Neural cell (in vitro differentiated cells): ENCODE results near the gene PKP2. TPM values are rescaled to one million over a fixed set of nuclear protein-coding genes. Genes with fewer than 3 reads are reported as not detected.

Experiments used
- H2AFZ ChIP-seq: fragments of 200-600, 300-800 bp; sonication (generic), shearing (Covaris generic); 2 replicates; pipeline ENCODE4 v1.6.0; 2014; ENCODE audit warnings: low read depth, mild to moderate bottlenecking, antibody characterized with exemption, low read length, moderate library complexity
- H3F3A ChIP-seq: fragments of 200-600 bp; shearing (Covaris generic); 2 replicates; pipeline ENCODE4 v1.6.1; 2016; ENCODE audit warnings: mild to moderate bottlenecking, moderate library complexity, mixed read lengths, antibody characterized with exemption, low read length; ENCODE audit not compliant: insufficient read depth, poor library complexity, severe bottlenecking
- H3K27ac ChIP-seq: fragments of 200-600, 300-800 bp; sonication (generic), shearing (Covaris generic); 2 replicates; pipeline ENCODE4 v1.5.1; 2014; ENCODE audit warnings: mild to moderate bottlenecking, low read length, moderate library complexity
- H3K27me3 ChIP-seq: fragments of 300-800, 200-600 bp; sonication (generic), shearing (Covaris generic); 2 replicates; pipeline ENCODE4 v1.6.0; 2014; ENCODE audit warnings: mild to moderate bottlenecking, low read depth, low read length, moderate library complexity; ENCODE audit not compliant: insufficient read depth
- H3K36me3 ChIP-seq: fragments of 300-800, 200-600 bp; sonication (generic), shearing (Covaris generic); 2 replicates; pipeline ENCODE4 v1.5.1; 2014; ENCODE audit warnings: mild to moderate bottlenecking, antibody characterized with exemption, low read length, moderate library complexity; ENCODE audit not compliant: insufficient read depth
- H3K4me2 ChIP-seq: fragments of 300-800, 200-600 bp; sonication (generic), shearing (Covaris generic); 2 replicates; pipeline ENCODE4 v1.6.0; 2014; ENCODE audit warnings: mild to moderate bottlenecking, low read length
- H3K4me3 ChIP-seq: fragments of 300-800, 200-600 bp; sonication (generic), shearing (Covaris generic); 2 replicates; pipeline ENCODE4 v1.5.1; 2014; ENCODE audit warnings: mild to moderate bottlenecking, low read length, moderate library complexity
- H3K79me2 ChIP-seq: fragments of 200-600 bp; shearing (Covaris generic); replicated peaks from 2 replicates; pipeline ENCODE4 v1.6.0; 2014; ENCODE audit warnings: mild to moderate bottlenecking, low read length, moderate library complexity; ENCODE audit not compliant: insufficient read depth
- H3K9ac ChIP-seq: fragments of 300-800, 200-600 bp; sonication (generic), shearing (Covaris generic); 2 replicates; pipeline ENCODE4 v1.6.1; 2016; ENCODE audit warnings: mild to moderate bottlenecking, low read length, mixed read lengths
- H3K9me2 ChIP-seq: fragments of 200-600 bp; shearing (Covaris generic); 2 replicates; pipeline ENCODE4 v1.6.1; 2016; ENCODE audit warnings: mild to moderate bottlenecking, low read length, mixed read lengths; ENCODE audit not compliant: insufficient read depth
- H3K9me3 ChIP-seq: fragments of 200-600, 300-800 bp; sonication (generic), shearing (Covaris generic); 2 replicates; pipeline ENCODE4 v1.6.1; 2016; ENCODE audit warnings: mild to moderate bottlenecking, mixed run types, low read length, moderate library complexity, mixed read lengths
- H4K20me1 ChIP-seq: fragments of 200-600 bp; shearing (Covaris generic); 2 replicates; pipeline ENCODE4 v1.6.1; 2016; ENCODE audit warnings: mild to moderate bottlenecking, mixed run types; ENCODE audit not compliant: insufficient read depth
- CTCF ChIP-seq: fragments of 450-650 bp; IDR thresholded peaks from 2 replicates; pipeline ENCODE4 v1.5.1; 2014; ENCODE audit warnings: antibody characterized with exemption, mild to moderate bottlenecking, moderate library complexity; ENCODE audit not compliant: poor library complexity, severe bottlenecking
- EP300 ChIP-seq: fragments of 450-650 bp; conservative IDR thresholded peaks from 2 replicates; pipeline ENCODE4 v1.6.1; 2014; ENCODE audit warnings: antibody characterized with exemption, mild to moderate bottlenecking, moderate library complexity; ENCODE audit not compliant: poor library complexity, severe bottlenecking
- EZH2 ChIP-seq: fragments of 200-600, 300-800 bp; shearing (Covaris generic), sonication (generic); IDR thresholded peaks from 2 replicates; pipeline ENCODE4 v1.6.1; 2014; ENCODE audit warnings: antibody characterized with exemption, low read length, borderline replicate concordance, mild to moderate bottlenecking; ENCODE audit not compliant: insufficient read depth, poor library complexity, severe bottlenecking
- MXI1 ChIP-seq: fragments of 450-650 bp; conservative IDR thresholded peaks from 2 replicates; pipeline ENCODE4 v1.6.1; 2014; ENCODE audit warnings: antibody characterized with exemption, mild to moderate bottlenecking; ENCODE audit not compliant: poor library complexity, severe bottlenecking
- POLR2AphosphoS5 ChIP-seq: IDR thresholded peaks from 2 replicates; pipeline ENCODE4 v1.6.1; 2012
- RAD21 ChIP-seq: fragments of 450-650 bp; conservative IDR thresholded peaks from 2 replicates; pipeline ENCODE4 v1.6.1; 2014; ENCODE audit warnings: antibody characterized with exemption, mild to moderate bottlenecking, moderate library complexity
- REST ChIP-seq: IDR thresholded peaks from 2 replicates; pipeline ENCODE4 v1.6.1; 2012; ENCODE audit warnings: borderline replicate concordance
- SMC3 ChIP-seq: fragments of 450-650 bp; conservative IDR thresholded peaks from 2 replicates; pipeline ENCODE4 v1.6.1; 2014; ENCODE audit warnings: antibody characterized with exemption, mild to moderate bottlenecking, moderate library complexity; ENCODE audit not compliant: poor library complexity
- TAF1 ChIP-seq: IDR thresholded peaks from 2 replicates; pipeline ENCODE4 v1.6.1; 2012; ENCODE audit warnings: low read depth
- polyA plus RNA-seq: library from polyadenylated mRNA; depleted of rRNA; stranded (reverse); fragments of >200 nt; gene quantifications from 2 replicates; pipeline ENCODE4 v1.2.3, GENCODE V29; 2014

Gene PKP2
- polyA plus RNA-seq, 1 donor from 2014 or later, result 4.0 TPM

- TF ChIP-seq EP300 (no peak), REST (no peak), EZH2 (no peak), POLR2AphosphoS5 (no peak), RAD21 (no peak), SMC3 (no peak), CTCF (no peak), TAF1 (no peak), MXI1 (no peak)
- no peaks in the 10 kb centered on the region for H3F3A ChIP-seq
- no peak overlapping the region for H3K9ac ChIP-seq
- no peaks in the 10 kb centered on the region for H3K9me3 ChIP-seq
- no peak overlapping the region for H2AFZ ChIP-seq
- no peaks in the 10 kb centered on the region for H3K79me2 ChIP-seq
- H3K4me2 ChIP-seq, result no peak overlapping the region
- no peaks in the 10 kb centered on the region for H3K36me3 ChIP-seq
- H3K27ac ChIP-seq, result no peak overlapping the region
- H3K4me3 ChIP-seq, result no peak overlapping the region
- H4K20me1 ChIP-seq, result no peaks in the 10 kb centered on the region
- H3K9me2 ChIP-seq, result no peaks in the 10 kb centered on the region
- H3K27me3 ChIP-seq, result peaks cover 17% of the 10 kb centered on the region
These were observed 5.1 kb downstream of the PKP2 start for GRCh38 chr12:32891526-32891925.

GRCh38 chr12:32889011-32889760 lies 7.4 kb downstream of the PKP2 start:
- Histone ChIP-seq H3K36me3 (no peaks in the 10 kb centered on the region), H2AFZ (no peak overlapping the region), H3K9me2 (no peaks in the 10 kb centered on the region), H3F3A (no peaks in the 10 kb centered on the region), H3K4me3 (no peak overlapping the region), H3K9me3 (no peaks in the 10 kb centered on the region), H3K4me2 (no peak overlapping the region), H4K20me1 (no peaks in the 10 kb centered on the region), H3K79me2 (no peaks in the 10 kb centered on the region), H3K27ac (no peak overlapping the region), H3K27me3 (peaks cover under 1% of the 10 kb centered on the region), H3K9ac (no peak overlapping the region)
- no peak for TF ChIP-seq REST
- no peak for TF ChIP-seq POLR2AphosphoS5
- no peak for TF ChIP-seq SMC3
- TF ChIP-seq CTCF, result no peak
- no peak for TF ChIP-seq EP300
- TF ChIP-seq MXI1, result no peak
- TF ChIP-seq RAD21, result no peak
- no peak for TF ChIP-seq EZH2
- no peak for TF ChIP-seq TAF1
